Skeletal muscle tissue (tissue), 4 donors: Measurements from ENCODE around the gene SPTBN5. TPM values are rescaled to one million over a fixed set of nuclear protein-coding genes. Genes with fewer than 3 reads are reported as not detected.

Experiments
- H3K27ac ChIP-seq: one replicate; pipeline ENCODE4 v1.7.0; 2013; ENCODE audit warnings: mild to moderate bottlenecking, low read depth, low read length, inconsistent platforms
- H3K27me3 ChIP-seq, 3 donors: one replicate each; pipeline ENCODE4 v1.7.0; 2013; ENCODE audit warnings: low read length in 3 of 3; ENCODE audit not compliant: control insufficient read depth in 3 of 3, insufficient read depth in 3 of 3
- H3K36me3 ChIP-seq, 3 donors: one replicate each; pipeline ENCODE4 v1.7.0; 2013; ENCODE audit warnings: low read length in 3 of 3; ENCODE audit not compliant: control insufficient read depth in 3 of 3, insufficient read depth in 3 of 3
- H3K4me1 ChIP-seq, 3 donors: one replicate each; pipeline ENCODE4 v1.7.0; 2013; ENCODE audit warnings: low read length in 3 of 3, mild to moderate bottlenecking in 3 of 3; ENCODE audit not compliant: control insufficient read depth in 3 of 3, insufficient read depth in 3 of 3
- H3K4me3 ChIP-seq, 3 donors: one replicate each; pipeline ENCODE4 v1.7.0; 2013; ENCODE audit warnings: low read length in 3 of 3
- H3K9ac ChIP-seq, 3 donors: one replicate each; pipeline ENCODE4 v1.7.0; 2013; ENCODE audit warnings: low read length in 3 of 3, mild to moderate bottlenecking in 3 of 3, moderate library complexity in 2 of 3, low read depth in 1 of 3
- H3K9me3 ChIP-seq, 3 donors: one replicate each; pipeline ENCODE4 v1.7.0; 2013; ENCODE audit warnings: low read length in 3 of 3; ENCODE audit not compliant: control insufficient read depth in 3 of 3
- total RNA-seq: library from RNA; depleted of rRNA; stranded (reverse); fragments of >200 nt; gene quantifications from one replicate; pipeline ENCODE4 v1.2.3, GENCODE V29; 2014
- donor health status: Osteomylitis.

Gene SPTBN5
- total RNA-seq, 1 donor from 2014 or later: 1.0 TPM

DNA sequence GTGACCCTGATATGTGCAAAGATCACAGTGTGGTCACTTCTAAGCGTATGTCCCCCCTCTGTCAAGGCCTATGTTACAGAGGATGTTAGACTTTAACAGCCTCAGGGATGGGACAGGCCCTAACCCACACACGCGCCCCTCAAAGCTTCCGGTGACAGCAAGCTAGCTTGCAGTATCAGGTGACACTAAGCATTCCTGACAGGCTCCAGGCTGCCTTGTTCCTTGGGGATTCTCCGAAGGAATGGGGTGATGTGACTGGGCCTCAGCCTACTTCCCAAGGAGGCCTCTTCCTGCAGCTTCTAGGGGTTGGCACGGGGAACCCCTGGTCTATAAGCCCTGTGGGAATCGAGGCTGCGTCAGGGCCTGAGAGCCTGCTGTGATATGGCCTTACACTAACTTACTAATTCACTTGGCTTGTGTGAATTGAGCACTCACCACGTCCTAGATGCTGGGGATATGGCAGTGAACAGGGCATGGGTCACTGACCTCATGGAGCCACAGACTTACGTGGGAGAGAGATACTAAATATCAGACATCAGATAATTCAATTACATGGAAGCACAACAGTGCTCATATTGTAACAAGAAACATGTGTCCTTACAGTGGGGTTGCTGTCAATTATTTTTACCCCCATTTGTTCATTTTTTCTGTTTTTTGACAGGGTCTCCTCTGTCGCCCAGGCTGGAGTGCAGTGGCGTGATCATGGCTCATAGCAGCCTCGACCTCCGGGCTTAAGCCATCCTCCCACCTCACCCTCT is 11.4 kb upstream of the SPTBN5 start:
- H3K27me3 ChIP-seq: no peaks in the 10 kb centered on the region
- peaks cover 8 to 19% (median 12%) of the 10 kb centered on the region in 3 donors for H3K4me1 ChIP-seq
- peaks cover 4 to 26% (median 21%) of the 10 kb centered on the region in 3 donors for H3K36me3 ChIP-seq
- no peak overlapping the region for H3K4me3 ChIP-seq
- H3K9ac ChIP-seq: peak overlapping the region in 1 of 3 donors; percentile 70
- no peak overlapping the region for H3K27ac ChIP-seq
- no peaks in the 10 kb centered on the region for H3K9me3 ChIP-seq

DNA sequence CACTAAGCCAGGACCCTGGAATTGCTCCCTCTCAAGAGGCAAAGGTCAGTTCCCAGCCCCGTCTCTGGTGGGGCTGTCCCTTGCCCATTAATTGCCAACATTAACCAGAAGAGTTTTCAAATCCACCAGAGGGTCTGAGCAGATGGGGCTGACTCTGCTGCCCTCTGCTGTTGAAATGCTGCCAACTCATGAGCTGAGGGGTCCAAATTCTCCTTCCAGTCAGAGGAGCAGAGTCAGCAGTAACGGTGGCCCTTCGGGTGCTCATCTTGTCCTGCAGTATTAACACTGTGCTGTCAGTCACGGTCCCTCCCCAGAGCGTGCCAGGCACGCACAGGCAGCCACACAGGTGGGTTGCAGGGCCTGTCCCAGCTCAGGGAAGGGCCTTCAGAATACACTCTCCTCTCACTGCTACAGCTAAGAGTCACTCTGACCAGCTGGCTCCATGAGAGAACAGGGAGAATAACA is 10.7 kb upstream of the SPTBN5 start:
- Histone ChIP-seq H3K4me1 (peaks cover 8 to 19% (median 12%) of the 10 kb centered on the region in 3 donors), H3K27me3 (no peaks in the 10 kb centered on the region), H3K9me3 (no peaks in the 10 kb centered on the region), H3K9ac (peak overlapping the region in 2 of 3 donors; percentile 33 to 70), H3K36me3 (peaks cover 4 to 25% (median 20%) of the 10 kb centered on the region in 3 donors), H3K4me3 (peak overlapping the region in 1 of 3 donors; percentile 4), H3K27ac (no peak overlapping the region)

DNA sequence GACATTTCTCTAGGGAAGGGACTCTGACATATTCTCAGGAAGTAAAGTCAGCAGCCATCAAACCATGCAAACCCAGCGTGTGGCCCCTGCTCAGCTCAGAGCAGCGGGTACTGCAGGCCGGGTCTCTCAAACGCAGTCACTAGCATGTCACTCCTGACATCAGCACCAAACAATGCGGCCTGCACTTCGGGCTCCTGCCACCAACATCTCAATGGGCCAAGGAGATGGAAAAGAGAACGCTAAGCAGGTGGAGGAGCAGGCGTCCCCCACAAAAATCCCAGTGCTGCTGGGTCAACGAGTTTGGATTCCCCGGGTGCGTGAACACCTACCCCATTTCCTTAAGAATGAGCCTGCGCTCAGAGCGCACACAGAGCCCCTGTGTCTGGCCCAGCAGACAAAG is 9.9 kb upstream of the SPTBN5 start:
- Histone ChIP-seq H3K36me3 (peaks cover 4 to 17% (median 12%) of the 10 kb centered on the region in 3 donors), H3K9me3 (no peaks in the 10 kb centered on the region), H3K4me1 (peaks cover 8 to 19% (median 12%) of the 10 kb centered on the region in 3 donors), H3K9ac (no peak overlapping the region), H3K27ac (no peak overlapping the region), H3K27me3 (no peaks in the 10 kb centered on the region), H3K4me3 (no peak overlapping the region)

DNA sequence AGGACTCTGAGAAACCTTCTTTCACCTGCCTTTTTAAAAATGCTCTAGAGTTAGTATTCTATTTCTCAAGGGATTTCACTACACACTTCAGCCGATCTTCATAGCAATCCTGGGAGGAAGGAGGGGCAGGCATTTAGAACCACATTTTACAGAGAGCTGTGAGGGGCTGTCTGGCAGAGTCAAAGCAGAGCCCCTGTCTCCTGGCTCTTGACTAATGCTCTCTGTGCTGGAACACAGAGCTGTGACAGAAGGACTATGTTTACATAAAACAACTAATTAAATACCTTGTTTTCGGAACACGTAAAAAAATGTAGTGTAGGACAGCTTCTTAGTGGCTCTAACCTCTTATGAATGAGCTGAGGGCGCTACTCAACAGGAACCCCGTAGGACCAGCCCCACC is 7.6 kb upstream of the SPTBN5 start:
- Histone ChIP-seq H3K4me1 (peaks cover 8 to 19% (median 12%) of the 10 kb centered on the region in 3 donors), H3K9ac (no peak overlapping the region), H3K36me3 (peaks cover 6 to 11% (median 9%) of the 10 kb centered on the region in 3 donors), H3K27ac (no peak overlapping the region), H3K9me3 (no peaks in the 10 kb centered on the region), H3K27me3 (no peaks in the 10 kb centered on the region), H3K4me3 (no peak overlapping the region)

DNA sequence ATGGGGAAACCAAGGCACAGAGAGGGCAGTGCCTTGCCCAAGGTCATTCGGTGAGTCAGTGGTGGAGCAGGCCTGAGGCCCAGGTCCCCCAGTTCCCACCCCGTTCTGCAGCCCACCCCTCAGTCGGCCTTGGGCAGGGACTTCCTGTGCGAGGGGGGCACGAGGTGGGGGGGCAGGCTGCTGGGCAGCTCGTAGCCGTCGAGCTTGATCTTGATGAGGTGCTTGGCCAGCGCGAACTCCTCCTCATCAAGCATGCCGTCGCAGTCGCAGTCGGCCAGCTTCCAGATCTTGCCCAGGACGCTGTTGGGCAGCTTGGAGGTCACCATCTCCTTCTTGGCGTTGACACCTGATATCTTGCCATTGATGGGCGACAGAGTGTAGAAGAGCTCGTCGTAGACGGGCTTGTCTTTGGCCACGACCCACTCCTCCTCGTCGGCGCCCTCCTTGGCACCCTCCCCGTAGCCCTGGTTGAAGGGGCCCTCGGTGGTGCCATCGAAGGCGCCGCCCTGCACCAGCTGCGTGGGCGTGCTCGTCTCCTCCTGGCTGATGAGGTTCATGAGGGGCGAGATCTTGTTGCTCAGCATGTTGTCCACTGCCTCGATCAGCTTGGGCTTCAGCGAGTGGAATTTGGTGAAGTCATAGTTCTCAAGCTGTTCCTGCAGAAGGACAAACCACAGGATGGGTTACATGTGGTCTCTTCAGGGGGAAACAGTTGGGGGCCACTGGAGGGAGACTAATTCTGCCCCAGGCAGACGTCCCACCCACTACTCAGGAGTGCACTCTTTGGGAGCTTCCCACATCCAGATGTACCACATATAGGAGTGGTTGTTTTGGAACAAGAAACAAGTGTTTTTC is 6.9 kb upstream of the SPTBN5 start:
- Histone ChIP-seq H3K27me3 (no peaks in the 10 kb centered on the region), H3K4me1 (peaks cover 8 to 19% (median 12%) of the 10 kb centered on the region in 3 donors), H3K4me3 (no peak overlapping the region), H3K36me3 (peaks cover 6 to 11% (median 9%) of the 10 kb centered on the region in 3 donors), H3K9me3 (no peaks in the 10 kb centered on the region), H3K9ac (no peak overlapping the region), H3K27ac (no peak overlapping the region)

DNA sequence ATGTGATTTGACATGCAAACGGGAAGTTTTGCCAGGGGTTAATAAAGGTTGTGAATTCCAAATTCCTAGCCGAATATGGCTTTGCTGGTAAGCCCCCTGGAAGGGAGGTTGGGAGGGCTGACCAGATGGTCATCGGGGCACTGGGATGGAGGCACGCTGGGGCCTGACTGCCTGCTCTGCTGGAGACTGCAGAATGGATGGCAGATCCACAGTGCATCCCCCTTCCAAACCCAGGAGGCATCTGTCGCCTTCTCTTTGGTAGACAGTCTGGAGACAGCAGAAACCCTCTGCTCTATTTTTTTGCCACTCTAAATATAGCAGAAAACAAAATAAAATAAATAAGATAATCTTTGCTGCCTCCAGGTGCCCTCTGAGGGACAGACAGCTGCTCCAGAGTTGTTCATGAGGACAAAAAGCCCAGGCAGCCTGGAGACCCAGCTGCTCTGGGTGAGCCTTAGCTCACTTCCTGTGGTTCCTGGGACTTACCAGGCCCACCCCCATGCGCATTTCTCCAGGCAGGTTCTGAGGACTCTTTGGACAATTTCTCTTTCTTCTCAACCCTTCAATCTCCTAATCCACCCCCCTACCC is 6.1 kb upstream of the SPTBN5 start:
- Histone ChIP-seq H3K27ac (no peak overlapping the region), H3K4me1 (peaks cover 4 to 15% (median 10%) of the 10 kb centered on the region in 3 donors), H3K27me3 (no peaks in the 10 kb centered on the region), H3K4me3 (no peak overlapping the region), H3K9me3 (no peaks in the 10 kb centered on the region), H3K9ac (no peak overlapping the region), H3K36me3 (peaks cover 6 to 11% (median 9%) of the 10 kb centered on the region in 3 donors)

DNA sequence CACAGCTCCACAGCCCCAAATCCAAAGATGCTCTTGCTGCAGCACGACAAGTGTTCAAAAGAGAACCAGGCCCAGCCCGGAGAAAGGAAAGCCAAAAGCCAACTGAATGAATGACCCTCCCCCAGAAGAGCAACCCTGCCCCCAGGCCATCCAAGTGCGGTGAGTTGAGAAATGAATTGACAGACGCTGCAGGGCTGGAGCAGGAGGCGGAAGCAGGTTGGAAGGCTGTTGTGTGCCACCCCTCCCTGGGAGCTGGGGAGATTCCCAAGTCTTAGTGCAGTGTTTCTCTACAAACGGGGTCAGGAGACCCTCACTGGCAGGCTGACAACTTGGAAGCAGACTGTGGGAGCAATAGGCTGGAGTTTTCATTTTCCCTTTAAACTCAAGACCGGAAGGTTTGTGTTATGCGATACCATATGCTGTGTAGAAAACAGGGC is 3.5 kb upstream of the SPTBN5 start:
- Histone ChIP-seq H3K9ac (no peak overlapping the region), H3K4me1 (peaks cover 24 to 27% (median 26%) of the 10 kb centered on the region in 3 donors), H3K9me3 (no peaks in the 10 kb centered on the region), H3K4me3 (no peak overlapping the region), H3K27ac (no peak overlapping the region), H3K36me3 (peaks cover 6 to 11% (median 9%) of the 10 kb centered on the region in 3 donors), H3K27me3 (no peaks in the 10 kb centered on the region)

DNA sequence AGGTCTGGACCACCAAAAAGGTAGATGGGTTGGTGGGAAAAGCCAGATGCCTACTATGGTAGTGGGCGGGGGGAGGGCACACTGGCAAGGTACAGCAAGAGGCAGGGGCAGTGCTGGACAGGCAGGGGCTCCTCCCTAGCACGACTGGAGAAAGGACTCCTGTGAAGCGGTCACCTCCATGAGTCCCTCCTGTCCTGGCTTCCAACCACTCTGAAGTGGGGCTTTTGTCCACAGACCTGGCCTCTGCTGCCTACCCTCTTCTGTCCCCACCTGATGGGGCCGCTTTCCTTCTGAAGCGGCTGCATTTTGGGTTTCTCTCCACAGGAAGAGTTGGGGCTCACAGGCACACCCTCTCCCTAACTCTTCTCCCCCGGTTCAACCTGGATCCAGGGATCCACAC is 2.7 kb upstream of the SPTBN5 start:
- Histone ChIP-seq H3K9ac (no peak overlapping the region), H3K4me1 (peaks cover 31 to 35% (median 33%) of the 10 kb centered on the region in 3 donors), H3K4me3 (no peak overlapping the region), H3K9me3 (no peaks in the 10 kb centered on the region), H3K27ac (no peak overlapping the region), H3K36me3 (peaks cover 6 to 9% (median 9%) of the 10 kb centered on the region in 3 donors), H3K27me3 (no peaks in the 10 kb centered on the region)

DNA sequence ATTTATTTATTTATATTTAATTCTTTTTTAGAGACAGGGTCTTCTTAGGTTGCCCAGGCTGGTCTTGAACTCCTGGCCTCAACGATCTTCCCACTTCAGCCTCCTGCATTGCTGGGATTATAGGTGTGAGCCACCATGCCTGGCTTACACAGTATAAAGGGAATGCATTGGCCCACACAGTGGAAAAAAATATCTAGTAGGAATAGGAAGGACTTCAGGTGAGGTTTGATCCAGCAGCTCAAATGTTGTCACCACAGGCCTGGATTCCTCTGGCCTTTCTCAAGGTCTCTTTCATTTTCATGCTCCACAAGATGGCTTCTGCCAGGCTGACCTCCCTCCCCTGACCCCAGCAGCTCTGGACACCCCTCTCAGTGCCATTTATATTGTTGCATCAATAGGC is 2.1 kb upstream of the SPTBN5 start:
- no peaks in the 10 kb centered on the region for H3K9me3 ChIP-seq
- no peak overlapping the region for H3K27ac ChIP-seq
- H3K27me3 ChIP-seq: no peaks in the 10 kb centered on the region
- peaks cover 31 to 37% (median 33%) of the 10 kb centered on the region in 3 donors for H3K4me1 ChIP-seq
- peaks cover 5 to 7% (median 6%) of the 10 kb centered on the region in 3 donors for H3K36me3 ChIP-seq
- H3K4me3 ChIP-seq: no peak overlapping the region
- H3K9ac ChIP-seq: no peak overlapping the region
